ENCODE data around the gene SLC9A1.

The SLC9A1 gene

DNA sequence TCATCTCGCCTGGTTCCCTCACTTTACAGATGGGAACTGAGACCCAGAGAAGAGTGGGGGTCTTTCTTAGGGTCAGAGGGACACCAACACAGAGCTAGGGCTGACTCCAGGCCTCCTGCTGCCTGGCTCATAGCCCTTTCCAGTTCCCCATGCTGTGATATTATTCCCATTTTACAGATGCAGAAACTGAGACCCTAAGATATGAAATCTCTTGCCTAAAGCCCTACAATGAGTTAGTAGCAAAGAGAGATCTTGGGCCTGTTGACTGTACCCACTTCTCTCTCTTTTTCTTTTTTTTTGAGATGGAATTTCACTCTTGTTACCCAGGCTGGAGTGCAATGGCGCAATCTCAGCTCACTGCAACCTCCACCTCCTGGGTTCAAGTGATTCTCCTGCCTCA lies 49.9 kb downstream of the SLC9A1 start:
- no peak for DNase-seq

DNA sequence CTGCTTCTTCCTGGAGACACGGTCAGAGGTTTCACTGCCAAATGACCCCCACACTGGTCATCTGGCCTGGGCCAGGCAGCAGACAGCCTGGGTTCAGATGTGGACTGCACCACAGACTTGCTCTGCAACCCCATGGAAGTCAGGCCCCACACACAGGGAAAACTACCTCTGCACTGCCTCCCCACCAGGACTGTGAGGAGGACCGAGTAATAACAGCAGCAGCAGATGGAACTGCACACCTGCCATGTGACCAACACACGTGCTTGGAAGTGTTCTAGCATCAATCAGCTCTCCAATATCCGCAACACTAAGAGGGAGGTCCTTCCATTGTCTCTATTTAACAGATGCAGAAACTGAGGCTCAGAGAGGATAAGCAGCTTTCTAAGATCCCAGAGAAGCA lies 51.4 kb downstream of the SLC9A1 start:
- peak in 1 of 58 donors; percentile 30 for DNase-seq

DNA sequence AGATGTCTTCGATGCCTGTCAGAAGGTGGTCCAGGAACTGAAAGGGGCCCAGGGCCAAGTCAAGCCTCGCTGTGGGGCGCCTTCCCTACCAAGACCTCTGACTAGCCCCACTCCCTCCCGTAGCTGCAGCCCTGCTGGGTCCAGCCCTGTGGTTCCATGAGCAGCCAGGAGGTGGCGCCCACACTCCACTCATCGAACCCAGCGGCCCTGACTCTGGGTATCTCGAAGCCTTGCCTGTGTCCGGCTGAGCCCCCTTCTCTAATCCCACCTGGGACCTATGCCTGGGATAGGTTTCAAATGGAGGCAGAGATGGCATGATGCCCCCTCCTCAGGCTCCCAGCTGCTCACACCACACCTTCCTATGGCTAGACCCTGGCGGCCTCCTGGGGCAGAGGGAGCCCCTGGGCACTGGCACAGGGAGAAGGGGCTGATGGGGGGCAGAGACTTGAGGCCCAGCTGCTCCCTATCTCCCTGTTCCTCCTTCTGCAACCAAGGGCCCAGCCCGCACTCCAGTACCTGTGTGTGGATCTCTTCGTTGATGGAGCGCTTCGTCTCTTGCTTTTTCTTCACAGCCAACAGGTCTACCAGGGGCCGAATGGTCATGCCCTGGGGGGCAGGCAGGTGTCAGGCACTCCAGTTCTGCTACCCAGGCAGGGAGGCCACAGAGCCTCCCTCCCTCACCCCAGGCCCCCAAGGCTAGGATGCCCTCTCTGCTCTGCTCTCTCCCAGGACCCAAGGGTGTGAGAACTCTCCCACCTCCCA lies 52.0 kb downstream of the SLC9A1 start:
- DNase-seq = peak in 56 of 58 donors; percentile 18 to 87 (median 62)

DNA sequence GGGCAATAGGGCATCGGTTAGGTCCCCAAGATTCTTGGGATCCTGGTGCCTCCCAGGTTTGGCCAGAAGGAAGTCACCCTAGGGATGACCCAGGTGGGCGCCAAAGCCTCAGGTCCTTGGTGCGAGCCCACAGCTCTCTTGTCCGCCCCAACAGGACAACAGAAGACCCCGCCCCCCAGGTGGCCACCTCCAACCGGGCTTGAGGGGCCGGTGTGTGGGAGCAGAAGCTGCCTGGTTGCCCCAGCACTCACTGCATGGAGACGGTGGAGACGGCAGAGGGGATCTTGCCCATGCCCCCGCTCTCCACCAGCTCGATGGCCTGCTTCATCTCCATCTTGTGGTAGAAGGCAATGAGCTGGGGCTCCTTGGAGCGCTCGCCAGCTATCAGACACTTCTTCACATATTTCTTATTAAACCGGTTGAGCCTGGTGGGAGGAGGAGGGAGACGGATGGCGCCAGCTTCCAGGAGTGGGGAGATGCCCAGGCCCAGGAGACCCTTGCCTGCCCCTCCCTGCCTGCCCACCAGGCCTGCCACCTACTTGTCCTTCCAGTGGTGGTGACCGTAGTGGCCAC lies 52.7 kb downstream of the SLC9A1 start:
- DNase-seq = no peak

DNA sequence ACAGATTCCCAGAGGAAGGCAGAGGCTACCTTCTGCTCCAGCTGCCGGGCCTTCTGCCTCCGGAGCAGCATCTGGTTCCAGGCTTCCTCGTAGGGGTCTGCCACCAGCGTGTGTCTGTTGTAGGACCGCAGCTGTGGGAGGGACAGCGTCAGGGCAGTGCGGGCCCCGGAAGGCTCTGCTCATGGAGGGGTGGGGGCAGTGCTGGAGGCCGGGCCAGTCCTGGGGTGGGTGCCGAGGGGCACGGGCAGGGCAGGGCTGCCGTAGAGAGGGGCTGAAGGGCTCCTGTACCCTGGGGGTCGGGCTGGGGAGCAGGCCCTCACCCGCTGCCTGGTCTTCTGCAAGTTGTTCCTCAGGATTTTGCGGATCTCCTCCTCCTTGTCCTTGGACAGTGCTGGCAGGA lies 53.2 kb downstream of the SLC9A1 start:
- no peak for DNase-seq

DNA sequence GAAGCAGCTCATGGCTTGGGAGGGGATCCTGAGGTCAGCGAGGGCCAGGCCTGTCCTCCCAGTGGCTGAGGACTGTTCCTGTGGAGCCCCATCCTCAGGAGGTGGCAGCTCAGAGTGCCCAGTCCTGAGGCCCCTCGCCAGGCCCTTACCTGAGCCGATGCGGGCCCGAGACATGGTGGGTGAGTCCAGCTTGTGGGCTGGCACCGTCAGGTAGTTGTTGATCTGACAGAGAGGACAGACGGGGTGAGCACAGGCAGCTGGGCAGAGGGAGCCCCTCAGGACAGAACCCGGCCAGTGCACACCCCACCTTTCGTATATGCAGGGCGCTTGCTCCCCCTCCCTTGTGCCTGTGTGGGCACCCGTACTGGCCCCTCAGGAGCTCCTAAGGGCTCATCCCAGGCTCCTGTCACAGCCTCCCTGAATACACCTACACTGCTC lies 53.9 kb downstream of the SLC9A1 start:
- no peak for DNase-seq

DNA sequence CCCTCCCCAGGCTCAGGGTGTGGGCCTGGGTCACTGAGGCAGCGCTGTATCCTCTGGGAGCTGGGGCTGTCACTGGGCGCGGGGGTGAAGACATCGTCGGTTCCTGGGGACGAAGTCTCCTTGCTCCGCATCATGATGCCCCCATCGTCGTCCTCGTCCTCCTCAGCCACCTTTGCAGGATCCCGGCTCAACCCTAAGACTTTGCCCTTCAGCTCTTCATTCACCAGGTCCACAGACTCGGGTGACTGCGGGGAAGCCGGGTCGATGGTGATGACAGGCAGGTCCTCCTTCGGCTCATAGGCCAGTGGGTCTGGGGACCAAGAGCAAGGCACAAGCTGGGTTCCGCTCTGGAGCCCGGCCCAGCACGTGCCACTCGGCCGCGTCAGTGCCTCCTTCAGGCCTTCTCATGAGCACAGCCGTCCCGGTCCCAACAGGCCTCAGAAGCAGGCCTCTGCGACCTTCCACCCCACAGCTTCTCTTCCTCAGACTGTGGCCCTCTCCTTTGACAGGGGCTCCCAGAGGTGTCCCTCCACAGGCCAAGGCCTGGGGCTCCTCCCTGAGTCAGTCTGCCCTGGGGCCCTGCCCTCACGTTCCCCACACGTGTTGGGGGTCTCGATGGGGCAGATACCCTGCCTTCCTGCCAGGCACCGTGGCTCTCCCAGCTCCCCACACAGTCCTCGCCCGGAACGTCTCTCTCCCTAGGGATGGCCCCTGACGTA lies 54.4 kb downstream of the SLC9A1 start:
- no peak for DNase-seq

DNA sequence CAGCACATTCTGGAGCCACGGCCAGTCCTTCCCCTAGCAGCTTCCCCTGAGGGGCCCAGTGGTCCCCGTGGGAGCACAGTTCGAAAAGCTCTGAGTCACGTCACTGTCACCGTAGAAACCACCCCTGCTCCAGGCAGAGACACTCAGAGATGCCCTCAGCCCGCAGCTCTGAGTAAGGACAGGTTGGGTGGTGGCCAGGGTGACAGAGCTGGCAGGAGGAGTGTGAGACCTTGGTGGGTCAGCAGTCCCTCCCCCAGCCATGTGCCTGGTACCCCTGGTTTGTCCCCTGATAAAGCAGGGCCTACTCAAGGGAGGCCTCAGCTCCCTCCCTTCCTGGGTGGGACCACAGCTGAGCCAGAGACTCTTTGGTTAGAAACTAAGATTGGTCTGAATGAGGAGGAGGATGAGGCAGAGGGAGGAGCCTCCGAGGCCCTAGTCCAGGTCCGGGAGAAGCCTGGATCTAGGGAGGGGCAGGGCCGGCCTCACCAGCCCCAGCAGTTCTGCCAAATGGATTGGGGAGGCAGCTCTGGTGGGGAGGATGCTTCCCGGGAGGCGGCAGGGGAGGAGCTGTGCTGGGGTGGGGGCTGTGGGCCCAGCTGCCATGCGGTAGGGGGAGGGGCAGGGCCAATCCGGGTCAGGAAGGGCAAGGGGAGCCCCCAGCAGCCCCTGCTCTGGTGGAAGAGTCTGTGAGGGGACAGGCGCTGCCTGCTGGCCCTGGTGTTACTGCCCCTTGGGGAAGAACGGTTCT lies 55.2 kb downstream of the SLC9A1 start:
- DNase-seq = peak in 1 of 58 donors; percentile 35

DNA sequence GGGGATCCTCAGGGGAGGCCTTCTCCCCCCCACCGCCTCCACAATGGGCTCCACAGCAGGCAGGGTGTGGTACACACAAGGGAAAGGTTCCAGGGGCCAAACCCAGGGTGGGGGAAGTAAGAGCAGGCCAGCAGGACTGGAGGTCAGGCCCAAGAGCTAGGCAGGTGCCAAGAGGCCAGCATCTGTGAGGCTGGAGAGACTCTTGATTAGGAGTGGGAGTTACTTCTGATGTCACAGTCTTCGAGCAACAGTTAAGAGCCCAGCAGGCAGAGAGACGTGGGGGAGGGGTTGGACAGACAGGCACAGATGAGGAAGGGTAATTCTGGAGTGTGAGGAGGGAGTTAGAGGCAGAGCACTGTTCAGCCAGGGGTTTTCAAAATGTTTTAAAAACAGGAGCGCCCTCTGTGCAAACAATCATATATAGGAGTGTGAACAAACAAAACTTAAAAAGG lies 55.8 kb downstream of the SLC9A1 start:
- no peak for DNase-seq

DNA sequence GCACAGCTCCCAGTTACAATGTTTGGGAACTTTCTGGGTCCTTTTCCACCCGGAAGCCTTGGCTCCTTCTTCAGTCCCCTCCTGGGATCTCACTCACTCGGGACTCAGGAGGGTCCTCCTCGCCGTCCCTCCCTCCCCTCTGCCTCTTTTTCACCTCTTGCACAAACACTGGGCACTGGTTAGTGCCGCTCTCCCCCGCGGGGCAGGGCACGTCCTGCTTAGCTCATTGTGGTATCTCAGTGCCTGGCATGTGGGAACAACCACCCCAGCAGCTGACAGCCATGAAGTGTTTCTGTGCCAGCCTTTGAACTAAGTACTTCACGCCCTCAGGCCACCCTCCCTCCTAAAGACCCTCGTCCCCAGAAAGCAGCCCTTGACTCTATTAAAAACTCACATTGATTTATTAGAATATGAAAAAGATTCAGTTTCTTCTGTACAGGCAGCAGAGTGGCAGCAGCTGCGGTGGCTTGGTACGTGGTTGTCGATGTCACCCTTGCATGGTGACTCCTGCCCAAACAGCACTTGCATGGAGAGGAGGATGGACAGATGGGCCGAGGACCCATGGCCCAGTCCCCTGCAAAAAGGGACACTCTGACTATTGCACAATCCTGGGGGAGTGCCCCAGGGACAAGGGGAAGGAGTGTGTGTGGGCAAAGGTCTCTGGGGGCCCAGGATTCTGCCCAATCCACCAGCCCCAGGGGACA lies 56.3 kb downstream of the SLC9A1 start:
- DNase-seq = no peak

DNA sequence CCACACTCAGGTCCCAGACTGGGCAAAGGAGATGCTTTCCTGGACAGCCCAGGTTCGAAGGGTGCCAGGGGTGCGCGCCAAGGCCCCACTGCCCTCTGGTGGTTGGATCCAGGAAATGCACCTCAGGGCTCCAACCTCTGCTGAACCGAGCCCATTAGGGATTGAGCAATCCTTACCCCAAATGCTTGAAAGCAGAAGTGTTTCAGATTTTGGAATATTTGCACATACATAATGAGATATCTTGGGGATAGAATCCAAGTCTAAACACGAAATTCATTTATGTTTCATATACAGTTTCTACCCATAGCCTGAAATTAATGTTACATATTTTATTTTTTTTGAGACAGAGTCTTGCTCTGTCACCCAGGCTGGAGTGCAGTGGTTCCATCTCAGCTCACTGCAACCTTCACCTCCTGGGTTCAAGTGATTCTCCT lies 57.4 kb downstream of the SLC9A1 start:
- DNase-seq = peak in 48 of 58 donors; percentile 17 to 80 (median 49)

DNA sequence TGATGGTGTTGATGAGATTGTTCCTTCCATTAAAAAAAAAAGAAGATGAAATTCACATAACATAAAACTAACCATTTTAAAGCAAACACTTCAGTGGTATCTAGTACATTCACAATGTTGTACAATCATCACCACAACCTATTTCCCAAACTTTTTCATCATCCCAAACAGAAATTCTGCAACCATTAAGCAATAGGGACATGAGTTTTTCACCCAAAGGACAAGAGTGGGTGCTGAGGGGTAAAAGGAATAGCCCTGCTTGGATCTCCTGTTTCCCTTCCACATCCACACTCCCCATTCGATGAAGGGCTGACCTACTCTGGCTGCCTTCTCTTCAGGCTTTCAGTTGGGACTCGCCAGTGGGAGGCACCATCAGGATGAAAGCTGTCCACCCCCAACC lies 59.3 kb downstream of the SLC9A1 start:
- DNase-seq = no peak

DNA sequence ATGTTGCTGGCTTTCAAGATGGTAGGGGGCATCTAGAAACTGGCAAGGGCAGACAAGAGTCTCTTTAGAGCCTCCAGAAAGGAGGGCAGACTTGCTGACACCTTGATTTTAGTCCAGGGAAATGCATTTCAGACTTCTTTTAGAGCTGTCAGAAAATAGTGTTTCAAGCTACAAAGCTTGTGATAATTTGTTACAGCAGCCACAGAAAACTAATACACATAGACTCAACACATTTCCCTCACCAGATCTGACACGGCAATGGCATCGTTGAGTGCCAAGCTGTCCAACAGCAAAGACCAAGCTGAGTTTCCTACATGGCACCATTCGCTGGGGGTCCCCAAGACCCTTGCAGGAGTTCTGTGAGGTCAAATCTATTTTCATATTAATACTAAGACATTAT lies 62.0 kb downstream of the SLC9A1 start:
- no peak for DNase-seq

DNA sequence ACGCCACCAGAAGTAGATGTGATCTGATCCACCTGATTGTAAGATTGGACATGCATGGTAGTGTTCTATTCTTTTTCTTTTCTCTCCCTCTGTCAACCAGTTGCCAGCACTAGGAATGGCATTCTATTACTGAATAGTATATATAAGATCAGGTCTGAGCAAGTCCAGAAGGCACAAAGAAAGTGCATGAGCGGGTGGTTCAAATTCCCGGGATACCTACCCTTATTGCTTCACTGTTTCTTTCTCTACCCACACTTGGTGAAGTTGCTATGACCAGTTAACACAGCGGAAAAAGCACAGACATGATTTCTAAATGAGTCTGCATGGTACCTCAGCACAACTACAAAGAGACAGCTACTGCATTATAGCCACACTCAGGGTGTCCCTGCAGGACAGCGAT lies 64.0 kb downstream of the SLC9A1 start:
- no peak for DNase-seq

DNA sequence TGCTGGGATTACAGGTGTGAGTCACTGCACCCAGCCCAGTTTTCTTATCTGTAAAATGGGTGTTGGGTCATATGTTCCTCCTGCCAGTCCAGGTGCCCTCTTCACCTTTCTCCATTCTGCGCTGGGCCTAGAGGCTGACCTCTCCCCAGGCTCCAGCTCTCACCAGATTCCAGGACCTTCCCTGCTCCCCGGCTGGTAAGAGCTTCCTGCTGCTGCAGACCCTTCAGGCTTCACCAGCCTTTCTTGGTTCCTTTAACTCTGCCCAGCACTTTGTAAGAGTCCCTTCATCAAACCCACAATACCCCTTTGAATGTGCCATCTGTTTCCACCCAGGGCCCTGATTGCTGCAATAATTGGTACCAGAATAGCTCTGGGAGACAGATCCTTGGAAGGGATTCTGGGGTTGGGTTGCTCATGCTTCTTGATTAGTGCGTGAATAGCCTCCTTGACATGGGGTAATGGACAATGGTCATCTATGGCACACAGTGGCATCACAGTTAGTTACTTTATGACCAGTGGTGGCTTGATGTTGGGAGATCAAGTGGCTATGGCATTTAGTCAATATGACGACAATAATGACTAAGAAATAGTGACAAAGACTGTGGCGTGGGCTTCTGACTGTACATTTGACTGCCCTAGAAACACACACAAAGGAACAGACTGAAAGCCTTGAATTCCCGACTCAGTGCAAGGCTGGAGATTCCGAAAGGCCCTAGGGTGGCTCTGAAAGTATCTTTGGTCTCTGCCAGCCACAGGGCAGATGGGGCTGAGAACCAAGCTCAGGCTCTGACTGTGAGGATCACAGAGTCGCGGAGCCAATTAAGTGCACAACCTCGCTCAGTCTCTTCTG lies 67.3 kb downstream of the SLC9A1 start:
- DNase-seq = peak in 11 of 58 donors; percentile 8 to 36 (median 22)

DNA sequence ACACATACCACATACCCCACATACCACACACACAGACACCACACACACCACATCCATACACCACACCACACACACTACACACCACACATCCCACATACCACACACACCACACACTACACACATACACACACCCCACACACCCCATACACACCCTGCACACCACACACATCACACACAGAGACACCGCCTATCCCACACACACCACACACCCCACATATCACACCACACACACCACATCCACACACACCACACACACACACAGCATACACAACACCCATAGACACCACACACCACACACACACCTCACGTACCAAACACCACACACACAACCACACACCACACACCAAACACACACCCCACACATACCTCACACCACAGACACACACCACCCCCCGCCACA lies 68.3 kb downstream of the SLC9A1 start:
- no peak for DNase-seq

DNA sequence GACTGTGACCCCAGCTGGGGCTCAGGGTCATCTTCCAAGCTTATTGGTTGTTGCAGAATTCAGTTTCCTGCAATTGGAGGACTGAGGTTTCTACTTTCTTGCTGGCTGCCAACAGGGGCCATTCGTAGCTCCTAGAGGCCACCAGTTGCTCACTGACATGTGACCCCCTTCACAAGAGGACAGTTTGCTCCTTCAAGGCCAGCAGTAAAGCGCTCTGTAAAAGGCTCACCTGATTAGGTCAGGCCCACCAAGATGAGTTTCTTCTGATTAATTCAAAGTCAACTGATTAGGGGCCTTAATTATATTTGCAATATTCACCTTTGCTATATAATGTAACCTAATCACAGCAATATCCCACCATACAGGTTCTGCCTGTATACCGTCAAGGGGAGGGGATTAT lies 68.9 kb downstream of the SLC9A1 start:
- no peak for DNase-seq

DNA sequence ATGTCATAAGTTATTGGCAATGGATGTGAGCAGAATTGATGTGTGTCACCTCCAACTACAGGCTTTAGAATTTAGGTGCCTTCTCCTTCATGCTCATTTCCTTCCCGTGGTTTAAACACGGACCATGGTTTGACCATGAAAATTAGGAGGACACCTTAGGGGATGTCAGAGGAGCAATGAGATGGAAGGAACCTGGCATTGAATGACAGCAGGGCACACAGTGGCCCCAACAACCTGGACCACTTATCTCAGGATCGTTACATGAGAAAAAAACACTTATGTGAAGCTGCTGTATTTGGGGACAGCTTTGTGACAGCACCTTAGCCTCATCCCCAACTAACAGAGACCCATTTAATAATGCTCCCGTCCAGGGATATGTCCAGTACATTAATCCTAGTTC lies 70.8 kb downstream of the SLC9A1 start:
- DNase-seq = no peak

DNA sequence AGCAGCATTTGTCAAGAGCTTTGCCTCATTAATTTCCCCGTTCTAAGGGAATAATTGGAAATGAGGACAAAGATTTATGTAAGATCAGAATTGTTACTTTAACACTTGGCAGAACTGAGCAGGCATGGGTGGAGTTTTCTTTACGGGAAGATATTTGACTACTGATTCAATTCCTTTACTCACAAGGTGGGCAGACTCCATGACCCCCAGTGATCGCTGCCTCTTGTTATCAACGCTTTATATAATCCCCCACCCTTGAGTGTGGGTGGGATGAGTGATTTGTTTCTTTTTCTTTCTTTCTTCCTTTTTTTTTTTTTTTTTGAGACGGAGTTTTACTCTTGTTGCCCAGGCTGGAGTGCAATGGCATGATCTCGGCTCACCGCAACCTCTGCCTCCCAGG lies 77.0 kb downstream of the SLC9A1 start:
- no peak for DNase-seq

DNA sequence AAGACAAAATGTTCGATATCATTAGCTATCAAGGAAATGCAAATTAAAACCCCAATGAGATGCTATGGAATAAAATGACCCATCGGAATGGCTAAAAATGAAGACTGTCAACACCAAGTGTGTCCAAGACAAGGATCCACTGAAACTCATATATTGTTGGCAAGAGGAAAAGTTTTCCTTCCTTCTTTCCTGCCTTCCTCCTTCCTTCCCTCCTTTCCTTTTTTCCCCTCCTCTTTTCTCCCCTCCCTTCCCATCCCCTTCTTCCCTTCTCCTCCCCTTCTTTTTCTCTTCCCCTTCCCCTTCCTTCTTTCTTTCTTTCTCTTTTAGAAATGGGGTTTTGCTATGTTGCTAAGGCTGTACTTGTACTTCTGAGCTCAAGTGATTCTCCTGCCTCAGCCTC lies 78.1 kb downstream of the SLC9A1 start:
- no peak for DNase-seq
